ENCODE measurements around the gene PLXDC1.
"Not testable (repeated sequence)": the region's sequence is repeated elsewhere in the genome, so short reads cannot be mapped to it uniquely, and the experiment has no call there.

PLXDC1 gene

GRCh38 chr17:39122991-39123390 lies 28.4 kb downstream of the PLXDC1 start:
- no peak for DNase-seq

- DNase-seq = not testable (repeated sequence)
Observed at GRCh38 chr17:39121919-39122318, 29.5 kb downstream of the PLXDC1 start.

DNA sequence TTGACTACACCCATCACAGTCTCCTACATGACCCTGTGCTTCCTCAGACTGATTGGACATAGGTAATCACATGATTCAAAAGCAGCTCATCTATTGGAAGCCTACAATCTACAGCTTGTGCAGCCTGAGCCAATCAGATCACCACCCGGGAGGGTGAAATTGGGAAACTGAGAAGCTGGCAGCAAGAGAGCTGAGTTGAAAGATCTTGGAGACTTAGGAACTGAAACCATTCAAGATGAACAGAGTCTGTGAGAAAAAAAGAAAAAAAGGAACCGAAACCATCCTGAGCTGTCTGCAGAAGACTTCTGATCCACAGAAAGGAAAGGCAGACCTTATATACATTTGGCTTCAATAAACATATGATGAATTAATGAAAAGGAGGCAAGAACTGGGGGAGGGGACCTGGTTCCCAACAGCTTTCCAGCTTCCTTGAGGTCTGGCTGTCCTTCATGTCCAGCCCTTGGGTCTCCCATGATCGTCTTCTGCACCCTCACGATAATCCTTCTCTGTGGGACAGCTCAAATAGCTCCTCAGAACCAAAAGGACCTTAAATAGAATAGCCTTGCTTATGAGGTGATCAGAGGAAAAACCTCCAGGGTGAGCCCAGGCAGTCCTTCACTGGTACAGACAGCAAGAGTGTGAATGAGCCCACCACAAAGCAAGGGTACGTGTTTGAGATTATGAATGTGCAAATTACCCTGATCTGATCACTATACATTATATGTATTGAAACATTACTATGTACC lies 32.6 kb downstream of the PLXDC1 start:
- no peak for DNase-seq

DNA sequence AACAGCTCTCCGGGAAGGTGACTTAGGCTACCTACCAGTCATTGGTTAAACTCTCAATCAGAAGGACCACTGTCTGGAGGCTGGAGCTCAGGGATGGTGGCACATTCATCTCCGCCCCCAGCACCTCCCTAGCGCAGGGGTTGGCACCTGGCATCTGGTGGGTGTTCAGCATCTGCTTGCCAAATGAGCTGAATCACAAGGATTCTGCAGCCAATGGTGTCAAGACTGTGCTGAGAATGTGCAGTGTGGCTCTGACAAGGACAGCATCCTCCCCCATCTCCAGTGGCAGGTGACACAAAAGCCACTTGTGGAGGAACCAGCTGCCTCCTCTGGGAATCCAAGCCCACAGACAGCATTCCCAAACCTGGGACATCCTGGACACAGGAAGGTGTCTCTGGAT lies 35.2 kb downstream of the PLXDC1 start:
- no peak for DNase-seq

GRCh38 chr17:39115135-39115534 lies 36.3 kb downstream of the PLXDC1 start:
- no peak for DNase-seq

DNA sequence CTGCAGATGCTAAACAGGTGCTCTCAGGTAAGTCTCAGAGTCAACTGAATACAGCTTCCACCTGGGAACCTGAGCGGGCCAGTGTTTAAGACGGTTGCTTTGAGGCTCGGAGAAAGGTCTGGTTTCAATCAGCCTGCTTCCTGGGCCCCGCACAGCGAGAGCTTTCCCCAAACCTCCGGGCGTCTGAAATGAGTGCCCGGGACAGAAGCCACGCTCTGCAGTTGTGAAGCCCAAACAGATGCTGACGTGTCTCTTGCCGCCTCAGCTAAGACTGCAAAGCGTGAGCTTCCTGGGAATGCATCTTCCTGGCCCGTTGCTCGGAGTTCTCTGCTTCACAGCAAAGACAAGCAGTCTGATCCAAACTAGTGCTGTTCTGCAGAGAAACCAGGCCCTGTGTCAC lies 36.7 kb downstream of the PLXDC1 start:
- no peak for DNase-seq

GRCh38 chr17:39113871-39114270 lies 37.6 kb downstream of the PLXDC1 start:
- no peak for DNase-seq

DNA sequence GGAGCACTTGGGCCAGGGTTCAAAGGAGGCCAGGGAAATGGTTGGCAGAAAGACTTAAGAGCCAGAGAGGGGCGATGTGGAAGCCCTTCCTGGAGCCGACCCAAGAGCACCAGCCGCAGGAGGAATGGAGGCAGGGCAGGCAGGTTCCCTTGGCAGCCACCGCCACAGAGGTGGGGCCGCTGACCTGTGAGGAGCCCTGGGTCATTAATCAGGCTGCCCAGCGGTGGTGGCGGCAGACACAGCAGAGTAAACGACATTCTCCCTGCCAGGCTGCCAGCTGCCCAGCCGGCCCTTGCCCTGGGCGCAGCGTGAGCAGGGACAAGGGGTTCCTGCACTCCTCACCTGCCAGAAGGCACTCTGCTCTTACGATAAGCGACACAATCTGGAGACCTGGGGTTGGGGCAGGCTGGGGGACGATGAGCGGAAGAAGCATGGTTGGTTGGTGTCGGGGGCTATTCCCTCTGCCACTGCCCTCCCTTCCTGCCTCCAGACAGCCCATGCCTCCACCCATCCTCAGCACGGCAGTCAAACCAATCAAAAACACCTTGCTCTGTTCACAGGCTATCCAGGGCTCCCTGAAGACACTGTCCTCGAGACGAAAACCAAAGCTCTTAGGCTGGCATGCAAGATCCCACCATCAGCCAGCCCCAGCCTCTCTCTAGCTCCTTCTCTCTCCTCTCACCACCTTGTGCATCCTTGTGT lies 40.9 kb downstream of the PLXDC1 start:
- DNase-seq = no peak

- no peak for DNase-seq
Observed at GRCh38 chr17:39108461-39109375, 42.7 kb downstream of the PLXDC1 start.

- no peak for DNase-seq
Observed at GRCh38 chr17:39107973-39108372, 43.5 kb downstream of the PLXDC1 start.

- no peak for DNase-seq
Observed at GRCh38 chr17:39107155-39107554, 44.3 kb downstream of the PLXDC1 start.

GRCh38 chr17:39105705-39106104 lies 45.7 kb downstream of the PLXDC1 start:
- no peak for DNase-seq

DNA sequence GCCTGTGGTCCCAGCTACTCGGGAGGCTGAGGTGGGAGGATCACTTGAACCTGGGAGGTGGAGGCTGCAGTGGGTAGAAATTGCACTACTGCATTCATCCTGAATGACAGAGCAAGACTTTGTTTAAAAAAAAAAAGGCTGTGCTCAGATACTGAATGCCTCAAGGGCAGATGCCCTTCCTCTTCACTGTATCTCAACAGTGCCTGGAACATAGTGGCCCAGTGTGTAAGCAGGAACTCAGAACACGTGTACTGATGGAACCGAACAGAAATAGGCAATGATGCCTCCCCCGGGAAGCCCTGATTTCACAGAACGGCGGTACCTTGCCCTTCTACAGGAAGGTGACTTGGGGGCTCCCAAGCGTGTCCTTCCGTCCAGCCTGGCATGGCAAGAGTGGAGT lies 46.8 kb downstream of the PLXDC1 start:
- DNase-seq = no peak

GRCh38 chr17:39104046-39104445 lies 47.4 kb downstream of the PLXDC1 start:
- DNase-seq = no peak

DNA sequence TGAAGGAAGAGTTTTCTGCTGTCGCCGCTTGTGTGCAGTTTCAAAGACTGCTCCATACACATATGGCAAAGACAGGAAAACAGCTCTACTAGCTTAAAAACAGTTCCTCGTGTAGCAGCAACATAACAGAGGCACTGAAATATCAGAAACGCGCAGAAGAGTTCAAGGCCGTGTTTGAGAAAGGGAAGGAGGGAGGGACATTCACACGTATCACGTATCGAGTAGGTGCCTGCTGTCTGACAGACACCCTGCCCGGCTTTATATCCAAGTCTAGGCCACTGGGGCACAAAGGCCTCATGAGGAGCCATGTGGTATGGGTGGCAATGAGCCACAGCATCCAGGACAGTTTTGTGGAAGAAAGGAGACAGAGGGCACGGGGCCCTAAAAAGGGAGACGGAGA lies 50.3 kb downstream of the PLXDC1 start:
- no peak for DNase-seq

DNA sequence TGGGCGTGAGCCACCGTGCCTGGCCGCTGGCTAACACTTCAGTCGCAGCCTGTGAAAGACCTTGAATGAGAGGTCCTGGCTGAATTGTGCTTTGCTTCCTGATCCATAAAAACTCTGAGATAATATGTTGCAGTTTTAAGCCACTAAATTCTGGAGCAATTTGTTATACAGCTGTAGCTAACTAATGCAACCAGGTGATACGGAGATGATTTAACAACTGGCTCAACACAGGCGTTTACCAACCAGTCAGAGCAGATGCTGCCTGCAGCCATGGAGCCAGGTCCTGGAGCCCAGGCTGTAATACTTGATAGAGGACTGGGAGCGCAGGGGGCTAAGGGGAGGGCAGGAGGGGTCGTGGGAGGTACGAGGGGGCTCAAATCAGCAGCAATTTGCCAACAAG lies 50.9 kb downstream of the PLXDC1 start:
- DNase-seq = no peak

GRCh38 chr17:39099663-39100286 lies 51.7 kb downstream of the PLXDC1 start:
- no peak for DNase-seq

DNA sequence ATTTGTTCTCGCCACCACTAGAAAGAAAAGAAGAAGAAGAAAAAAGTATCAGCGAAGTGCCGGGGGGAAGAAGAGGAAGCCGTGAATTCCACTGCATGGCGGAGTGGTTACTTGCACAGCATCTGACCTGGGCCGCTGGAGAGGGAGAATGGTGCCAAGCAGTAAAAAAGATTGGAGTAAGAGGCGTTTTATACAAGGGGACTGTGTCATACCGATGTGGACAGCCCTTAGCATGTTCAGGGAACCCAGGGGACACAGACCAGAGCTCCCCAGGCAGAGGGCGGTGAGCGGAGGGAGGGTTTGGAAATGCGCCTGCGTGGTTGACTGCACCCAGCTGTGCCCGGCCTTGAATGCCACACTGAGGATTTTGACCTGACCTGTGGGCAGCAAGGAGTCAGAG lies 52.8 kb downstream of the PLXDC1 start:
- DNase-seq = no peak

GRCh38 chr17:39097537-39097936 lies 53.9 kb downstream of the PLXDC1 start:
- DNase-seq = no peak

DNA sequence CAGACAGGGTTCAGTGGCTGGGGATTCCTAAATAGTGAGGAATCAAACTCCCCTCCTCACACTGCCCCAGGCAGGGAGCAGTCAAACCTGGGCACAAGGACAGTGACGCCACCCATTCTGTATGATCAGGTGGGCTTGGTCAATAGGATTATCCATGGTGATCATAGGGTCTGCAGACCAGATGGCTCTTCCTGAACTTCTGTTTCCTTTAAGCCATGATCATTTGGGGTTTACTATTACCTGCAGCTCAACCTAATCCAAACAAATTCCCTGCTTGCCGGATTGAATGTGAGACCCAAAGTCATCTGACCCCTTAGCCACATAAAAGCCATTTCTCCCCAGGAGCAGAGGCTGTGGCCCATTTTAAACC lies 54.3 kb downstream of the PLXDC1 start:
- no peak for DNase-seq

- no peak for DNase-seq
Observed at GRCh38 chr17:39096508-39097149, 54.8 kb downstream of the PLXDC1 start.

DNA sequence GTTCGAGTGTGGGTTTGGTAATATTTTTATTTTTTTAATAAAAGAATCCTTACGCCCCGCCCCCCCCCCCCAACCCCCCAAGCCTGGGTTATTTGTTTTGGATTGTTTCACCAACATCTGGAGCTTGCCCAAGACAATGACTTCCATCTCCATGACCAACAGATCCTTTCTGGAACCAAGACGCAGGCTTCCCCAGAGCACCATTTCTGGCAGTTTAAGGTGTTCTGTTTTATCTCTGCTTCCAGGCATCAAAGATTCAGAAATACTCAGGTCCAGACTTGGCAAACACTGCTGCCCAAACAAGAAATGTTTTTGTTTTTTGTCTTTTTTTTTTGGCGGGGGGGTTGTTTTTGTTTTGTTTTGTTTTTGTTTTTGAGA lies 56.1 kb downstream of the PLXDC1 start:
- DNase-seq = no peak
